Measurements from ENCODE around the gene YPEL3. TPM values are rescaled to one million over a fixed set of nuclear protein-coding genes. Genes with fewer than 3 reads are reported as not detected.

YPEL3 gene
- total RNA-seq, 4 donors from 2014 or later = 97.2 to 197 (median 154) TPM

DNA sequence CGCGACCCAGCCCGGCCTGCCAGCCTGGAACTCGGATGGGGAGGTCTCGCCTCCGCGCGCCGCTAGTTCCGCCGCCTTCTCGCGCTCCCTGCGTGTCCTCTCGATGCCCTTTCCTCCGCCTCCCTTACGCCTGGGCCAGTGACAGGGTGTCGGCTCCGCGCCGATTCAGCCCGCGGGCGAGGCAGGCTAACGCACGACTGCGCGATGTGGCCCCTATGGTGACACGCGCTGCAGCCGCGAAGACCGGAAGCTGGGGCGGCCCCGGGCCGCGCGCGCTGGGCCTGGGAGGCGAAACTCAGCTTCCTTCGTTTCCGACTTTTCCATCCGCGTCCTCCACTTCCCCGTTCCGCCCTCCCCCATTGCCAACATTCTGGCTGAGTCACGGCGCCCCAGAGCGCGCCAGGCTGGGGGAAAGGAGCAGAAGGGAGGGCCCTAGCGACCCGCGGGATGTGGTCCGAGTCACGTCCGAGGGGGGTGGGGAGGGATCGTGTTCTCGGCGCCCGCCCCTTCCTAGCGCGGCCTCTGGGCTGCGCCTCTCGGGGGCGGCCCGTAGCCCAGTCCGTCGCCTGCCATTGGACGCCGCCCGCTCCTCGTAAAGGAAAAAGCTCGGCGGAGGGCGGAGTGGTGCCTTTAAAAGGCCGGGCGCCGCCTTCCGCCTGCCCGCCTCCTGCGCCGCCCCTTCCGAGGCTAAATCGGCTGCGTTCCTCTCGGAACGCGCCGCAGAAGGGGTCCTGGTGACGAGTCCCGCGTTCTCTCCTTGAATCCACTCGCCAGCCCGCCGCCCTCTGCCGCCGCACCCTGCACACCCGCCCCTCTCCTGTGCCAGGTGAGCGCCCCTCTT is 30.7 kb downstream of the YPEL3 start, which contains the start of gene ALDOA:
TSS of gene ALDOA (plus strand) at position 659 of the 841 bp plus-strand sequence. CDS start 1,138 bp downstream, outside the sequence.
- Histone ChIP-seq H3K4me1 (peaks cover 70 to 76% of the 10 kb centered on the region in 2 donors), H3K27me3 (no peaks in the 10 kb centered on the region)
- intact Hi-C loops (cut with DNase I; ENCODE audit: low total_unique reads) = loop anchor here (1.0 to 10.0 kb wide), 5 partner anchors 31 to 1527 kb away; partner anchors contain the start of genes MAPK3, NUPR1 and YPEL3

DNA sequence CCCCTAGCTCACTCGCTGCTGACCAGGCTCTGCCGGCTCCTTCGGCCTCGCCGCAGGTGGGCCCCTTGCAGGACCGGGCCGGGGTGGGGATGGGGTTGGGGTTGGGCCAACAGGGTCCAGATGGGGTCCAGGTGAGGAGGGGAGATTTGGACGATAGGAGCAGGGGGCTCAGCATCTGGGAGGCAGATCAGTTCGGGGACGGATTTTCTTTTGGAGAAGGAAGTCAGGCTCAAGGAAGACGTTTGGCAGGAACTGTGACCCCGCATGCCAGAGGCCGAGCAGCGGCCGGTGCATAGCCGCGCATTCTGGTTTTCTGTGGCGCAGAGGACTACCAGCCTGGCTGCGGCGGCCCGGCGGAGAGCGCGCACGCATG is 31.3 kb downstream of the YPEL3 start:
- DNase-seq = no peak
- peaks cover 0 to 32% of the 10 kb centered on the region in 2 donors for H3K36me3 ChIP-seq
- no peak for ATAC-seq
- H3K27me3 ChIP-seq = no peaks in the 10 kb centered on the region
- no peak for TF ChIP-seq POLR2A (IDR thresholded peaks at IDR 0.05)
- TF ChIP-seq, protein P1, sequence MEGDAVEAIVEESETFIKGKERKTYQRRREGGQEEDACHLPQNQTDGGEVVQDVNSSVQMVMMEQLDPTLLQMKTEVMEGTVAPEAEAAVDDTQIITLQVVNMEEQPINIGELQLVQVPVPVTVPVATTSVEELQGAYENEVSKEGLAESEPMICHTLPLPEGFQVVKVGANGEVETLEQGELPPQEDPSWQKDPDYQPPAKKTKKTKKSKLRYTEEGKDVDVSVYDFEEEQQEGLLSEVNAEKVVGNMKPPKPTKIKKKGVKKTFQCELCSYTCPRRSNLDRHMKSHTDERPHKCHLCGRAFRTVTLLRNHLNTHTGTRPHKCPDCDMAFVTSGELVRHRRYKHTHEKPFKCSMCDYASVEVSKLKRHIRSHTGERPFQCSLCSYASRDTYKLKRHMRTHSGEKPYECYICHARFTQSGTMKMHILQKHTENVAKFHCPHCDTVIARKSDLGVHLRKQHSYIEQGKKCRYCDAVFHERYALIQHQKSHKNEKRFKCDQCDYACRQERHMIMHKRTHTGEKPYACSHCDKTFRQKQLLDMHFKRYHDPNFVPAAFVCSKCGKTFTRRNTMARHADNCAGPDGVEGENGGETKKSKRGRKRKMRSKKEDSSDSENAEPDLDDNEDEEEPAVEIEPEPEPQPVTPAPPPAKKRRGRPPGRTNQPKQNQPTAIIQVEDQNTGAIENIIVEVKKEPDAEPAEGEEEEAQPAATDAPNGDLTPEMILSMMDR (IDR thresholded peaks at IDR 0.05 in 4 of 5, conservative IDR thresholded peaks at IDR 0.05 in 1 of 5) = no peak
- H3K4me1 ChIP-seq = peaks cover 70 to 74% of the 10 kb centered on the region in 2 donors
- H3K27ac ChIP-seq = peak overlapping the region; percentile 97 to 100 (median 100)
- intact Hi-C loops (cut with DNase I; ENCODE audit: low total_unique reads) = loop anchor here (1.0 to 10.0 kb wide), 7 partner anchors 28 to 1526 kb away; partner anchors contain the start of genes HIRIP3, INO80E, MAPK3 and NUPR1
- in situ Hi-C loops (cut with MboI; ENCODE audit: low sequenced_read_pairs in 4 of 4) = loop anchor here in 2 of 4 donors (25.0 kb wide), 2 partner anchors 298 to 348 kb away; partner anchors contain the start of genes CD2BP2 (in 1 of the 2), MYL11 (in 1 of the 2), TBC1D10B (in 1 of the 2) and ZNF771 (in 1 of the 2)
- H3K4me3 ChIP-seq = peak overlapping the region; percentile 75 to 91 (median 82)
- no peaks in the 10 kb centered on the region for H3K9me3 ChIP-seq

More for the DNA sequence above, 30.7 kb downstream of the YPEL3 start, which contains the start of gene ALDOA:
- Histone ChIP-seq H3K36me3 (peaks cover 0 to 38% of the 10 kb centered on the region in 2 donors), H3K9me3 (no peaks in the 10 kb centered on the region), H3K4me3 (peak within 1 kb of the TSS; percentile 75 to 91 (median 85)), H3K27ac (peak within 1 kb of the TSS; percentile 97 to 100 (median 100))
- ATAC-seq = peak; percentile 56 to 67
- TF ChIP-seq POLR2A (IDR thresholded peaks at IDR 0.05) = peak; percentile 99
- TF ChIP-seq, protein P1 (IDR thresholded peaks at IDR 0.05 in 4 of 5, conservative IDR thresholded peaks at IDR 0.05 in 1 of 5) = peak in 1 of 5 experiments; percentile 8
- in situ Hi-C loops (cut with MboI; ENCODE audit: low sequenced_read_pairs in 4 of 4) = loop anchor here in 2 of 4 donors (25.0 kb wide), 2 partner anchors 297 to 347 kb away; partner anchors contain the start of genes CD2BP2 (in 1 of the 2), MYL11 (in 1 of the 2), TBC1D10B (in 1 of the 2) and ZNF771 (in 1 of the 2)
- DNase-seq = peak; percentile 97 to 98

GRCh38 chr16:30063893-30064728 is 31.9 kb downstream of the YPEL3 start:
- H3K27ac ChIP-seq = peak overlapping the region; percentile 97 to 100 (median 100)
- peak; percentile 85 to 93 for DNase-seq
- H3K9me3 ChIP-seq = no peaks in the 10 kb centered on the region
- peaks cover 64 to 68% of the 10 kb centered on the region in 2 donors for H3K4me1 ChIP-seq
- H3K4me3 ChIP-seq = peak overlapping the region; percentile 75 to 91 (median 82)
- peak; percentile 50 to 53 for ATAC-seq
- intact Hi-C loops (cut with DNase I; ENCODE audit: low total_unique reads) (loop anchor here (1.0 to 10.0 kb wide), 5 partner anchors 28 to 1525 kb away; partner anchors contain the start of genes HIRIP3, INO80E and NUPR1), in situ Hi-C loops (cut with MboI; ENCODE audit: low sequenced_read_pairs in 4 of 4) (loop anchor here in 2 of 4 donors (25.0 kb wide), 2 partner anchors 298 to 348 kb away; partner anchors contain the start of genes CD2BP2 (in 1 of the 2), MYL11 (in 1 of the 2), TBC1D10B (in 1 of the 2) and ZNF771 (in 1 of the 2))
- peaks cover 0 to 26% of the 10 kb centered on the region in 2 donors for H3K36me3 ChIP-seq
- no peaks in the 10 kb centered on the region for H3K27me3 ChIP-seq
- TF ChIP-seq, protein P1 (IDR thresholded peaks at IDR 0.05 in 4 of 5, conservative IDR thresholded peaks at IDR 0.05 in 1 of 5) = peak in 4 of 5 experiments; percentile 52 to 66 (median 56)
- peak; percentile 77 to 79 for TF ChIP-seq POLR2A (IDR thresholded peaks at IDR 0.05)
